H1 (cell line): ENCODE measurements around the gene PSMC3. TPM values are rescaled to one million over a fixed set of nuclear protein-coding genes. Genes with fewer than 3 reads are reported as not detected.

ENCODE experiments used
- CTCF ChIA-PET: fragments of 300-600 bp; sonication (Branson Sonifier 250); formaldehyde crosslinking; loops from one replicate; lab custom pipeline; 2021; ENCODE audit not compliant: partially characterized antibody; lab: Charles Lee
- POLR2A ChIA-PET: fragments of 300-600 bp; sonication (Branson Sonifier 250); formaldehyde crosslinking; loops from one replicate; lab custom pipeline; 2021; ENCODE audit warnings: inconsistent platforms; ENCODE audit not compliant: partially characterized antibody; lab: Charles Lee
- DNase-seq, 2 experiments: peaks; one replicate each; pipeline versions ENCODE4 v3.0.0 to v3.0.0-alpha.2; 2010 to 2022; ENCODE audit warnings: low spot score in 2 of 2, low read depth in 1 of 2, mixed read lengths in 1 of 2
- FAIRE-seq: peaks from 2 replicates; lab custom pipeline; 2011; peaks lifted over from hg19 to GRCh38; lab: Jason Lieb, UNC
- H2AFZ ChIP-seq: 2 replicates; pipeline ENCODE4 v1.8.1; 2012; ENCODE audit warnings: low read length, inconsistent platforms
- H2AK5ac ChIP-seq: 2 replicates; pipeline ENCODE4 v1.6.1; 2013; ENCODE audit warnings: low read depth, low read length
- H2BK120ac ChIP-seq: replicated peaks from 2 replicates; pipeline ENCODE3; 2013; ENCODE audit warnings: low read depth, low read length, inconsistent platforms
- H2BK12ac ChIP-seq: 2 replicates; pipeline ENCODE4 v1.6.1; 2013; ENCODE audit warnings: low read depth, low read length
- H2BK15ac ChIP-seq: 2 replicates; pipeline ENCODE4 v1.6.1; 2013; ENCODE audit warnings: low read length
- H2BK20ac ChIP-seq: 2 replicates; pipeline ENCODE4 v1.6.1; 2013; ENCODE audit warnings: low read length
- H2BK5ac ChIP-seq: 2 replicates; pipeline ENCODE4 v1.6.1; 2013; ENCODE audit warnings: low read depth, low read length
- H3K14ac ChIP-seq: 2 replicates; pipeline ENCODE4 v1.6.1; 2013; ENCODE audit warnings: inconsistent platforms; ENCODE audit not compliant: insufficient read length
- H3K18ac ChIP-seq: 2 replicates; pipeline ENCODE4 v1.6.1; 2013; ENCODE audit warnings: low read length; ENCODE audit errors: extremely low read depth
- H3K23ac ChIP-seq: 2 replicates; pipeline ENCODE4 v1.6.1; 2013; ENCODE audit warnings: inconsistent platforms; ENCODE audit not compliant: insufficient read length
- H3K23me2 ChIP-seq: 2 replicates; pipeline ENCODE4 v1.6.1; 2013; ENCODE audit warnings: low read depth, low read length
- H3K27ac ChIP-seq: 2 replicates; pipeline ENCODE4 v1.6.1; 2011; ENCODE audit warnings: low read depth, low read length, inconsistent platforms
- H3K27me3 ChIP-seq, 4 experiments: replicated peaks in 1 of 4; 1 replicate in 1 of 4; 2 replicates in 3 of 4; pipeline versions ENCODE4 v1.6.1 to v1.8.1; 2011 to 2013; ENCODE audit warnings: low read length in 3 of 4, mild to moderate bottlenecking in 3 of 4, inconsistent platforms in 2 of 4, mixed read lengths in 2 of 4, moderate library complexity in 1 of 4; ENCODE audit not compliant: control insufficient read depth in 3 of 4, insufficient read depth in 3 of 4; ENCODE audit errors: extremely low read depth in 1 of 4
- H3K36me3 ChIP-seq, 4 experiments: 2 replicates each; pipeline versions ENCODE4 v1.6.1 to v1.8.1; 2011 to 2013; ENCODE audit warnings: mild to moderate bottlenecking in 4 of 4, low read length in 3 of 4, moderate library complexity in 2 of 4, control low read depth in 1 of 4, inconsistent platforms in 1 of 4; ENCODE audit not compliant: insufficient read depth in 4 of 4, control insufficient read depth in 2 of 4
- H3K4ac ChIP-seq: replicated peaks from 2 replicates; pipeline ENCODE3; 2013; ENCODE audit warnings: low read length, low read depth, mixed read lengths, inconsistent platforms; ENCODE audit not compliant: insufficient read length
- H3K4me1 ChIP-seq, 4 experiments: replicated peaks in 1 of 4; 1 replicate in 1 of 4; 2 replicates in 3 of 4; pipeline versions ENCODE4 v1.6.1 to v1.8.1; 2011 to 2013; ENCODE audit warnings: low read length in 3 of 4, inconsistent platforms in 2 of 4, mixed read lengths in 1 of 4; ENCODE audit not compliant: insufficient read depth in 4 of 4, control insufficient read depth in 3 of 4
- H3K4me2 ChIP-seq, 2 experiments: 2 replicates each; pipeline versions ENCODE4 v1.6.1 to v1.8.1; 2011 to 2013; ENCODE audit warnings: low read depth in 2 of 2, low read length in 2 of 2, control low read depth in 1 of 2, inconsistent platforms in 1 of 2, mild to moderate bottlenecking in 1 of 2; ENCODE audit not compliant: insufficient read depth in 1 of 2
- H3K4me3 ChIP-seq, 4 experiments: fragments of 200-600, 300-600 bp in 1 of 4; sonication (generic), shearing (Covaris generic), sonication (Bioruptor Twin) in 1 of 4; 2 replicates each; pipeline versions ENCODE4 v1.5.1 to v1.8.1; 2011 to 2016; ENCODE audit warnings: low read length in 4 of 4, low read depth in 3 of 4, control low read depth in 2 of 4, inconsistent platforms in 2 of 4, mild to moderate bottlenecking in 2 of 4, mixed read lengths in 1 of 4, moderate library complexity in 1 of 4; ENCODE audit not compliant: insufficient read depth in 2 of 4; ENCODE audit errors: extremely low read depth in 1 of 4
- H3K56ac ChIP-seq: replicated peaks from 2 replicates; pipeline ENCODE3; 2013; ENCODE audit warnings: low read depth, mild to moderate bottlenecking, mixed read lengths, low read length, inconsistent platforms; ENCODE audit not compliant: insufficient read length
- H3K79me1 ChIP-seq: 2 replicates; pipeline ENCODE4 v1.6.1; 2013; ENCODE audit warnings: low read depth, low read length, control low read depth
- H3K79me2 ChIP-seq, 2 experiments: 2 replicates each; pipeline versions ENCODE4 v1.6.1 to v1.8.1; 2012 to 2013; ENCODE audit warnings: low read length in 2 of 2, mild to moderate bottlenecking in 2 of 2, inconsistent platforms in 1 of 2; ENCODE audit not compliant: insufficient read depth in 2 of 2, control insufficient read depth in 1 of 2
- H3K9ac ChIP-seq, 4 experiments: replicated peaks in 1 of 4; 1 replicate in 1 of 4; 2 replicates in 3 of 4; pipeline versions ENCODE4 v1.6.1 to v1.8.1; 2011 to 2013; ENCODE audit warnings: low read depth in 3 of 4, low read length in 3 of 4, control low read depth in 2 of 4, mild to moderate bottlenecking in 2 of 4, moderate library complexity in 2 of 4, inconsistent platforms in 1 of 4; ENCODE audit errors: extremely low read depth in 1 of 4
- H3K9me3 ChIP-seq, 2 experiments: 2 replicates each; pipeline versions ENCODE4 v1.6.1 to v1.8.1; 2012 to 2013; ENCODE audit warnings: mild to moderate bottlenecking in 2 of 2, moderate library complexity in 2 of 2, control low read depth in 1 of 2, inconsistent platforms in 1 of 2, low read depth in 1 of 2, low read length in 1 of 2, mixed read lengths in 1 of 2; ENCODE audit not compliant: insufficient read depth in 2 of 2
- H4K20me1 ChIP-seq, 2 experiments: replicated peaks in 1 of 2; 2 replicates each; pipeline versions ENCODE3 to v1.8.1; 2011 to 2013; ENCODE audit warnings: inconsistent platforms in 2 of 2, low read length in 2 of 2, mild to moderate bottlenecking in 1 of 2; ENCODE audit not compliant: insufficient read depth in 2 of 2, control insufficient read depth in 1 of 2
- H4K5ac ChIP-seq: 2 replicates; pipeline ENCODE4 v1.6.1; 2013; ENCODE audit warnings: low read length, low read depth, mixed read lengths, inconsistent platforms; ENCODE audit not compliant: insufficient read length
- H4K8ac ChIP-seq: 2 replicates; pipeline ENCODE4 v1.8.0; 2013; ENCODE audit warnings: mild to moderate bottlenecking, moderate library complexity, low read length, inconsistent platforms; ENCODE audit not compliant: insufficient read depth; ENCODE audit errors: extremely low read depth
- H4K91ac ChIP-seq: replicated peaks from 2 replicates; pipeline ENCODE3; 2013; ENCODE audit warnings: low read length, mixed read lengths, inconsistent platforms; ENCODE audit not compliant: insufficient read length
- CHD1 ChIP-seq: IDR thresholded peaks from 2 replicates; pipeline ENCODE4 v1.6.1; 2012; ENCODE audit warnings: low read depth, low read length, improper control_type of control experiment
- CTCF ChIP-seq, 3 experiments: IDR thresholded peaks; 1 replicate in 2 of 3; 2 replicates in 1 of 3; pipeline versions ENCODE4 v1.5.1 to v1.6.1; 2011; ENCODE audit warnings: low read length in 3 of 3, mild to moderate bottlenecking in 3 of 3, inconsistent platforms in 2 of 3, low read depth in 1 of 3, moderate library complexity in 1 of 3; ENCODE audit not compliant: insufficient read depth in 1 of 3; ENCODE audit errors: control extremely low read depth in 1 of 3
- EZH2 ChIP-seq: fragments of 200-600 bp; sonication (generic); IDR thresholded peaks from 2 replicates; pipeline ENCODE4 v1.7.1; 2012; ENCODE audit warnings: low read depth, mild to moderate bottlenecking, moderate library complexity, low read length, inconsistent platforms; ENCODE audit not compliant: severe bottlenecking
- MAFK ChIP-seq: IDR thresholded peaks from 2 replicates; pipeline ENCODE4 v1.6.1; 2012; ENCODE audit warnings: low read depth, mild to moderate bottlenecking, improper control_type of control experiment, low read length
- SIX5 ChIP-seq: IDR thresholded peaks from 2 replicates; pipeline ENCODE4 v1.6.1; 2011; ENCODE audit warnings: mild to moderate bottlenecking, low read depth, low read length
- USF2 ChIP-seq: IDR thresholded peaks from 2 replicates; pipeline ENCODE4 v1.6.1; 2011; ENCODE audit warnings: low read length, improper control_type of control experiment
- WGBS, 2 experiments: shearing (Covaris generic) in 1 of 2; methylation state at CpG; one replicate each; pipeline versions ENCODE4 v1.1.6 to v1.1.7; 2013 to 2015; ENCODE audit warnings: low lambda C conversion rate in 2 of 2, mixed read lengths in 2 of 2, inconsistent platforms in 1 of 2, low coverage in 1 of 2, missing lambda C conversion rate in 1 of 2; ENCODE audit not compliant: insufficient replicate concordance in 2 of 2, insufficient coverage in 1 of 2, insufficient read length in 1 of 2; ENCODE audit errors: extremely low coverage in 1 of 2, missing lambda C conversion rate in 1 of 2; 5-methylcytosine and 5-hydroxymethylcytosine counted together
- polyA plus RNA-seq, 7 experiments: library from polyadenylated mRNA; depleted of rRNA in 3 of 7; stranded (reverse) in 5 of 7; unstranded in 2 of 7; fragments of >200 nt in 5 of 7; fragments of 200-250 nt in 2 of 7; gene quantifications; 1 replicate in 5 of 7; 2 replicates in 1 of 7; 4 replicates in 1 of 7; pipeline versions ENCODE4 v1.2.1 to v1.2.3, GENCODE V29; 2011 to 2013; ENCODE audit warnings: missing spikeins in 2 of 7, mixed read lengths in 2 of 7
- total RNA-seq: library from RNA; stranded (reverse); fragmentation: NEBNext Ultra II Directional; extraction: Animal tissue kit (Norgen Biotek cat#: 25700); gene quantifications from 2 replicates; pipeline ENCODE4 v1.2.1, GENCODE V29; 2021
- TF ChIP-seq, protein P1 (sequence below): IDR thresholded peaks from 2 replicates; pipeline ENCODE4 v1.6.1; 2011; ENCODE audit warnings: low read depth, mild to moderate bottlenecking, low read length; ENCODE audit not compliant: insufficient read depth
- TF ChIP-seq, protein P2 (sequence below): IDR thresholded peaks from 2 replicates; pipeline ENCODE4 v1.6.1; 2012; ENCODE audit warnings: inconsistent platforms

PSMC3 gene
- total and polyA plus RNA-seq, 2 of the 8 experiments (the other 6 are each of a cell fraction or from before 2014, with no cell fraction given): 105 to 160 TPM

DNA sequence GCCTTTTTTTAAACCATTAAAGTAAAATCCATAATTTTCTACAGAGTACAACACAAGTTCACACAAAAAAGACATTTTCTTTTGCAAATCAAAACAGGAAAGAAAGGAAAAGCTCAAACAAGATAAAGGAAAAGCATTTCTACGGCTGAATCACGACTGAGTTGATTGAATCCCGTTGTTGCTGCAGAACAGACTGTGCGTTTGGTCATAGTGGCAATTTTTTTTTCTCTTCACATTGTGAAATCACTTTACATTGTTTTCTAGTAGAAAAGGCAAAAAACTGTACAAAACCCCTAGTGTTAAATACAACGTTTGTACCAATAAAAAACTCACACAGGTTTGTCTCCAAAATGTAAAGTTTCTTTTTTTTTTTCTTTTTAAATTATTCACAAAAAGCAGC lies 40.0 kb upstream of the PSMC3 start:
- H3K27me3 ChIP-seq: no peaks in the 10 kb centered on the region
- H2AFZ ChIP-seq: no peak overlapping the region
- no peak overlapping the region for H2BK20ac ChIP-seq
- no peak overlapping the region for H3K4me2 ChIP-seq
- peaks cover under 1 to 40% (median 12%) of the 10 kb centered on the region in 4 experiments; a peak in 6 of 8 replicates for H3K36me3 ChIP-seq
- no peak overlapping the region for H4K5ac ChIP-seq
- H3K9ac ChIP-seq: no peak overlapping the region
- no peak overlapping the region for H3K18ac ChIP-seq
- H2BK120ac ChIP-seq: no peak overlapping the region
- no peaks in the 10 kb centered on the region for H3K9me3 ChIP-seq
- H2BK12ac ChIP-seq: no peak overlapping the region
- H4K20me1 ChIP-seq: peaks cover 0 to 18% of the 10 kb centered on the region in 2 experiments
- no peak overlapping the region for H3K4ac ChIP-seq
- ChIA-PET POLR2A (interaction anchor here (0.9 to 1.7 kb wide), 3 partner anchors 11 to 111 kb away, joined by 3 to 6 read pairs (median 3); no protein-coding TSS in a partner anchor), CTCF (interaction anchor here (0.6 to 1.4 kb wide), 4 partner anchors 54 to 569 kb away, joined by 3 to 6 read pairs (median 3); no protein-coding TSS in a partner anchor)
- no peak overlapping the region for H2BK5ac ChIP-seq
- H3K79me1 ChIP-seq: peaks cover 10% of the 10 kb centered on the region
- H2BK15ac ChIP-seq: no peak overlapping the region
- no peak overlapping the region for H3K27ac ChIP-seq
- no peak for DNase-seq
- H4K8ac ChIP-seq: no peak overlapping the region; the same call in 1 of the 2 replicates
- H3K79me2 ChIP-seq: peaks cover 0 to 16% of the 10 kb centered on the region in 2 experiments; a peak in 2 of 4 replicates
- WGBS, 2 experiments: 90% methylated on average over 5 of the region's 5 CpGs; no CpG with 5 or more reads in 1 of the 2 experiments
- no peak overlapping the region for H4K91ac ChIP-seq
- H3K23me2 ChIP-seq: no peaks in the 10 kb centered on the region
- no peak for FAIRE-seq
- no peak overlapping the region for H3K4me3 ChIP-seq
- H3K14ac ChIP-seq: no peak overlapping the region
- no peak overlapping the region for H3K23ac ChIP-seq
- H2AK5ac ChIP-seq: no peak overlapping the region
- peaks cover 11 to 37% (median 22%) of the 10 kb centered on the region in 4 experiments for H3K4me1 ChIP-seq
- H3K56ac ChIP-seq: no peak overlapping the region
- TF ChIP-seq, protein P1, sequence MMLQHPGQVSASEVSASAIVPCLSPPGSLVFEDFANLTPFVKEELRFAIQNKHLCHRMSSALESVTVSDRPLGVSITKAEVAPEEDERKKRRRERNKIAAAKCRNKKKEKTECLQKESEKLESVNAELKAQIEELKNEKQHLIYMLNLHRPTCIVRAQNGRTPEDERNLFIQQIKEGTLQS: no peak
- TF ChIP-seq USF2: no peak
- TF ChIP-seq SIX5: no peak
- TF ChIP-seq, protein P2, sequence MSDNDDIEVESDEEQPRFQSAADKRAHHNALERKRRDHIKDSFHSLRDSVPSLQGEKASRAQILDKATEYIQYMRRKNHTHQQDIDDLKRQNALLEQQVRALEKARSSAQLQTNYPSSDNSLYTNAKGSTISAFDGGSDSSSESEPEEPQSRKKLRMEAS: no peak
- TF ChIP-seq EZH2: no peak
- no peak for TF ChIP-seq MAFK
- TF ChIP-seq CTCF (IDR thresholded peaks at IDR 0.05; ENCODE audit: control extremely low read depth in 1 of 3, insufficient read depth in 1 of 3, low read depth in 1 of 3, low read length in 3 of 3): no peak
- no peak for TF ChIP-seq CHD1
